Ovary (tissue), 9 donors: Measurements from ENCODE around the gene P4HA2. TPM values are rescaled to one million over a fixed set of nuclear protein-coding genes. Genes with fewer than 3 reads are reported as not detected.
A peak's percentile ranks its signal among the peaks of the same experiment; 100 is the strongest.

Experiments
- DNase-seq, 5 donors: peaks; one replicate each; pipeline ENCODE4 v3.0.0-alpha.2; 2019 to 2020
- H3K27ac ChIP-seq, 2 donors: fragments of 200-600 bp; one replicate each; pipeline versions ENCODE4 v1.5.1 to v1.8.0; 2019 to 2022
- H3K27me3 ChIP-seq: fragments of 200-600 bp; one replicate; pipeline ENCODE4 v1.8.0; 2022
- H3K36me3 ChIP-seq: fragments of 200-600 bp; sonication (generic); one replicate; pipeline ENCODE4 v1.5.1; 2019
- H3K4me1 ChIP-seq: one replicate; pipeline ENCODE4 v1.8.1; 2013; ENCODE audit warnings: mild to moderate bottlenecking, moderate library complexity; ENCODE audit not compliant: insufficient read depth
- H3K4me3 ChIP-seq: fragments of 200-600 bp; sonication (generic); one replicate; pipeline ENCODE4 v1.5.1; 2017
- H3K9me3 ChIP-seq, 2 donors: fragments of 200-600 bp in 1 of 2; sonication (generic) in 1 of 2; one replicate each; pipeline versions ENCODE4 v1.5.1 to v1.8.1; 2013 to 2019; ENCODE audit warnings: mild to moderate bottlenecking in 1 of 2, moderate library complexity in 1 of 2
- CTCF ChIP-seq, 3 donors: fragments of 450-650 bp in 2 of 3; fragments of 200-600 bp in 1 of 3; IDR thresholded peaks; one replicate each; pipeline versions ENCODE4 v1.5.1 to v1.8.0; 2016 to 2022; ENCODE audit warnings: antibody characterized with exemption in 3 of 3, mild to moderate bottlenecking in 1 of 3
- EP300 ChIP-seq: sonication (generic); formaldehyde crosslinking; IDR thresholded peaks from one replicate; pipeline ENCODE4 v1.6.1; 2017; ENCODE audit warnings: antibody characterized with exemption
- POLR2A ChIP-seq: fragments of 450-650 bp; IDR thresholded peaks from one replicate; pipeline ENCODE4 v1.6.1; 2017; ENCODE audit warnings: antibody characterized with exemption, mild to moderate bottlenecking, moderate library complexity
- WGBS, 3 donors: extraction: QIAGEN DNeasy Blood & Tissue Kit in 1 of 3; methylation state at CpG; one replicate each; pipeline versions ENCODE4 v1.1.5 to v1.1.7; 2013 to 2017; 5-methylcytosine and 5-hydroxymethylcytosine counted together
- intact Hi-C, 4 donors: fragments of 100-400 bp; cut with DNase I; formaldehyde crosslinking; loops; one replicate each; pipeline versions ENCODE4 v1.11.0 to v1.15.1; 2022 to 2023
- polyA plus RNA-seq, 2 donors: library from polyadenylated mRNA; stranded (reverse); fragments of 200-250 nt in 1 of 2; fragments of 350-450 nt in 1 of 2; fragmentation: Illumina TruSeq in 1 of 2; extraction: RNeasy Lipid Tissue Mini Kit (QIAGEN cat#74804) in 1 of 2; gene quantifications; one replicate each; pipeline ENCODE4 v1.2.3, GENCODE V29; 2013 to 2014
- total RNA-seq, 7 donors: library from RNA; depleted of rRNA in 2 of 7; stranded (reverse); fragments of >200 nt in 2 of 7; fragmentation: NEBNext Ultra II Directional in 3 of 7; extraction: Animal tissue kit (Norgen Biotek cat#: 25700) in 3 of 7; gene quantifications; one replicate each; pipeline versions ENCODE4 v1.1.0 to v1.2.4, GENCODE V29; 2016 to 2023
- donor health status: DM: no; HTN: no; CAD: no; lungs with moderate emphysema.
- donor health status: DM: no; HTN: no; CAD: no.
- donor health status: Bipolar disorder and iron deficiency.
- donor health status: DM: yes; HTN: yes; CAD: no.
- donor health status: DM: no; HTN: no; CAD: no.
- donor health status: DM: yes; HTN: yes; CAD: no.

P4HA2 gene
- total and polyA plus RNA-seq, 9 donors = 3.9 to 36.9 (median 15.4) TPM

GRCh38 chr5:132261881-132262845 lies 34.5 kb upstream of the P4HA2 start:
- no peaks in the 10 kb centered on the region for H3K27me3 ChIP-seq
- no peaks in the 10 kb centered on the region for H3K36me3 ChIP-seq
- H3K27ac ChIP-seq = no peak overlapping the region
- DNase-seq = no peak
- H3K4me1 ChIP-seq = peaks cover 27% of the 10 kb centered on the region
- H3K9me3 ChIP-seq = no peaks in the 10 kb centered on the region
- intact Hi-C loops = no loop called here
- TF ChIP-seq POLR2A = no peak
- TF ChIP-seq CTCF (IDR thresholded peaks at IDR 0.05) = no peak
- TF ChIP-seq EP300 = no peak
- WGBS, 3 donors = 87 to 98% (median 94%) methylated on average over 7 of the region's 7 CpGs
- H3K4me3 ChIP-seq = no peak overlapping the region

- Histone ChIP-seq H3K4me1 (peaks cover 25% of the 10 kb centered on the region), H3K9me3 (no peaks in the 10 kb centered on the region), H3K27ac (peak overlapping the region in 1 of 2 donors; percentile 82), H3K4me3 (no peak overlapping the region), H3K36me3 (no peaks in the 10 kb centered on the region), H3K27me3 (no peaks in the 10 kb centered on the region)
- WGBS, 3 donors = 34 to 46% (median 39%) methylated on average over 6 of the region's 6 CpGs
- DNase-seq = peak; percentile 63 to 71 (median 67)
- no peak for TF ChIP-seq EP300
- TF ChIP-seq CTCF (IDR thresholded peaks at IDR 0.05) = no peak
- no peak for TF ChIP-seq POLR2A
- intact Hi-C loops = no loop called here
These were observed 33.3 kb upstream of the P4HA2 start for GRCh38 chr5:132260714-132261551.

- Histone ChIP-seq H3K27ac (peak overlapping the region; percentile 82 to 98), H3K4me3 (no peak overlapping the region), H3K4me1 (peaks cover 16% of the 10 kb centered on the region), H3K27me3 (no peaks in the 10 kb centered on the region), H3K36me3 (no peaks in the 10 kb centered on the region), H3K9me3 (no peaks in the 10 kb centered on the region)
- DNase-seq = no peak
- intact Hi-C loops = no loop called here
- no peak for TF ChIP-seq CTCF (IDR thresholded peaks at IDR 0.05)
- no peak for TF ChIP-seq EP300
- TF ChIP-seq POLR2A = no peak
- 52 to 65% (median 57%) methylated on average over 6 of the region's 6 CpGs for WGBS, 3 donors
These were observed 32.4 kb upstream of the P4HA2 start for GRCh38 chr5:132260051-132260450.

GRCh38 chr5:132259069-132259851 lies 31.6 kb upstream of the P4HA2 start:
- DNase-seq = peak; percentile 75 to 87 (median 80)
- no peak for TF ChIP-seq EP300
- no peak for TF ChIP-seq CTCF (IDR thresholded peaks at IDR 0.05)
- peak; percentile 34 for TF ChIP-seq POLR2A
- intact Hi-C loops = no loop called here
- Histone ChIP-seq H3K4me1 (peaks cover 21% of the 10 kb centered on the region), H3K36me3 (no peaks in the 10 kb centered on the region), H3K27me3 (no peaks in the 10 kb centered on the region), H3K9me3 (no peaks in the 10 kb centered on the region), H3K4me3 (peak overlapping the region; percentile 78), H3K27ac (peak overlapping the region; percentile 82 to 98)
- WGBS, 3 donors = 20 to 22% (median 21%) methylated on average over 23 to 24 of the region's 24 CpGs
